OCI-LY1 (cell line): ENCODE results near the gene UBE2G2.

Source experiments
- EZH2 ChIP-seq: fragments of 200-600 bp; sonication (generic), shearing (Covaris generic); IDR thresholded peaks from 2 replicates; pipeline ENCODE4 v1.8.0; 2017; ENCODE audit warnings: borderline replicate concordance, mixed run types, mild to moderate bottlenecking, antibody characterized with exemption, low read length, moderate library complexity, mixed read lengths
- TF ChIP-seq, protein P1 (sequence below): fragments of 200-600 bp; sonication (generic), shearing (Covaris generic); IDR thresholded peaks from 2 replicates; pipeline ENCODE4 v1.5.1; 2017; ENCODE audit warnings: mild to moderate bottlenecking, antibody characterized with exemption, low read length, moderate library complexity, mixed read lengths

DNA sequence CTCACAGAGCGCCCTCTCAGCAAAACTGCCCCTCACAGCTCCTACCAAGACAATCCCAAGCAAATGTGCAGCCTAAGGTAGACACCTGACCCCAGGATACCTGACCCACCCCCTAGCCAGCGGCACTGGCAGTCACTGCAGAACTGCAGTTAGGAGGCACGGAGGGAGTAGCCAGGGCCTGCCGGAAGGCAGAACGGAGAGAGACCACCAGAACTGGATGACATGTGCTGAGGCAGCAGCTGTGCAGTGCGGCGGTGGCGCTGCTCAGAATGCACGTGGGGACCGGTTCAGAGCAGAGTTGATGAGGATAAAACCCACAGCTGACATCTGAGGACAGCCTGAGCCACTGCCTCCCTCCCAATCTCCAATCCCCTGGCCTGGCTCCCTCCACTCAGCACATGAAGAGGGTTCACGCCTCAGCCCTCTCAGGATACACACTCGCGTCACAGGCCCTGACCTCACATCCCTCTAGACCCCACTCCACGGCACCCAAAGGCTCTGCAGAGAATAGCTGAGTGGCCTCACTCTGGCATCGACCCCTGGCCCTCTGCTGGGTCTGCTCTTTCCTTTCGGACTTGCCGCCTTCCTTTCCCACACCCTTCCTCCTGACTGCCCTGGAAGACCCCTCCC lies 29.6 kb downstream of the UBE2G2 start:
- TF ChIP-seq, protein P1, sequence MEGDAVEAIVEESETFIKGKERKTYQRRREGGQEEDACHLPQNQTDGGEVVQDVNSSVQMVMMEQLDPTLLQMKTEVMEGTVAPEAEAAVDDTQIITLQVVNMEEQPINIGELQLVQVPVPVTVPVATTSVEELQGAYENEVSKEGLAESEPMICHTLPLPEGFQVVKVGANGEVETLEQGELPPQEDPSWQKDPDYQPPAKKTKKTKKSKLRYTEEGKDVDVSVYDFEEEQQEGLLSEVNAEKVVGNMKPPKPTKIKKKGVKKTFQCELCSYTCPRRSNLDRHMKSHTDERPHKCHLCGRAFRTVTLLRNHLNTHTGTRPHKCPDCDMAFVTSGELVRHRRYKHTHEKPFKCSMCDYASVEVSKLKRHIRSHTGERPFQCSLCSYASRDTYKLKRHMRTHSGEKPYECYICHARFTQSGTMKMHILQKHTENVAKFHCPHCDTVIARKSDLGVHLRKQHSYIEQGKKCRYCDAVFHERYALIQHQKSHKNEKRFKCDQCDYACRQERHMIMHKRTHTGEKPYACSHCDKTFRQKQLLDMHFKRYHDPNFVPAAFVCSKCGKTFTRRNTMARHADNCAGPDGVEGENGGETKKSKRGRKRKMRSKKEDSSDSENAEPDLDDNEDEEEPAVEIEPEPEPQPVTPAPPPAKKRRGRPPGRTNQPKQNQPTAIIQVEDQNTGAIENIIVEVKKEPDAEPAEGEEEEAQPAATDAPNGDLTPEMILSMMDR: no peak
- TF ChIP-seq EZH2: no peak
